WTC11 (cell line): ENCODE results near the gene FGF14. TPM values are rescaled to one million over a fixed set of nuclear protein-coding genes. Genes with fewer than 3 reads are reported as not detected.

Source experiments
- ATAC-seq: fragments of 200-7000 bp; cut with Tn5 transposase; 2 replicates; pipeline ENCODE4 v1.10.0; 2021; ENCODE audit warnings: mild to moderate bottlenecking, moderate library complexity
- CTCF ChIA-PET: fragments of 300-600 bp; sonication (Branson Sonifier 250); formaldehyde crosslinking; loops from one replicate; lab custom pipeline; 2021; ENCODE audit warnings: antibody characterized with exemption; lab: Charles Lee
- POLR2A ChIA-PET: fragments of 350-600 bp; sonication (Branson Sonifier 250); formaldehyde crosslinking; loops from one replicate; lab custom pipeline; 2021; ENCODE audit warnings: antibody characterized with exemption; lab: Charles Lee
- DNase-seq: peaks from one replicate; pipeline ENCODE4 v3.0.0; 2021; ENCODE audit warnings: low spot score
- H3K27ac Mint-ChIP-seq: 2 replicates; pipeline ENCODE4 v1.8.0; 2021; ENCODE audit warnings: mixed read lengths
- H3K27me3 Mint-ChIP-seq: 2 replicates; pipeline ENCODE4 v1.8.0; 2021; ENCODE audit warnings: low read depth, mild to moderate bottlenecking, moderate library complexity, mixed read lengths
- H3K36me3 Mint-ChIP-seq: 2 replicates; pipeline ENCODE4 v1.8.0; 2021; ENCODE audit warnings: mixed read lengths
- H3K4me1 Mint-ChIP-seq: 2 replicates; pipeline ENCODE4 v1.8.0; 2022; ENCODE audit warnings: mixed read lengths
- H3K4me3 Mint-ChIP-seq: 2 replicates; pipeline ENCODE4 v1.8.0; 2021; ENCODE audit warnings: mild to moderate bottlenecking, moderate library complexity, mixed read lengths
- H3K9me3 Mint-ChIP-seq: 2 replicates; pipeline ENCODE4 v1.8.0; 2021; ENCODE audit warnings: mixed read lengths
- ATF3 ChIP-seq: sonication (generic); formaldehyde crosslinking; conservative IDR thresholded peaks from 2 replicates; pipeline ENCODE4 v1.8.1; 2022; ENCODE audit warnings: mild to moderate bottlenecking, missing genetic modification reagents
- CDX4 ChIP-seq: fragments of 250-450 bp; sonication (Bioruptor Pico); IDR thresholded peaks from 2 replicates; pipeline ENCODE4 v1.9.0; 2021; ENCODE audit warnings: moderate library complexity, mild to moderate bottlenecking, inconsistent platforms, borderline replicate concordance
- CREM ChIP-seq: sonication (generic); formaldehyde crosslinking; IDR thresholded peaks from 2 replicates; pipeline ENCODE4 v1.8.1; 2022; ENCODE audit warnings: mild to moderate bottlenecking, missing genetic modification reagents, moderate library complexity
- CTCF ChIP-seq: fragments of 200-600 bp; IDR thresholded peaks from 2 replicates; pipeline ENCODE4 v1.8.0; 2022; ENCODE audit warnings: antibody characterized with exemption
- E2F4 ChIP-seq: sonication (generic); formaldehyde crosslinking; IDR thresholded peaks from 2 replicates; pipeline ENCODE4 v1.8.1; 2022; ENCODE audit warnings: low read depth, mild to moderate bottlenecking, moderate library complexity, missing genetic modification reagents, borderline replicate concordance
- ELF4 ChIP-seq: sonication (generic); formaldehyde crosslinking; IDR thresholded peaks from 2 replicates; pipeline ENCODE4 v1.8.1; 2022; ENCODE audit warnings: low read depth, mild to moderate bottlenecking, moderate library complexity, missing genetic modification reagents
- EMX1 ChIP-seq: fragments of 250-450 bp; sonication (Bioruptor Pico); IDR thresholded peaks from 2 replicates; pipeline ENCODE4 v1.8.0; 2021; ENCODE audit warnings: mild to moderate bottlenecking
- ERG ChIP-seq: fragments of 250-450 bp; sonication (Bioruptor Pico); IDR thresholded peaks from 2 replicates; pipeline ENCODE4 v1.8.0; 2021; ENCODE audit warnings: mild to moderate bottlenecking
- ETV6 ChIP-seq: sonication (generic); formaldehyde crosslinking; IDR thresholded peaks from 2 replicates; pipeline ENCODE4 v1.8.1; 2022; ENCODE audit warnings: mild to moderate bottlenecking, missing genetic modification reagents
- FOXP1 ChIP-seq: sonication (generic); formaldehyde crosslinking; IDR thresholded peaks from 2 replicates; pipeline ENCODE4 v1.8.0; 2022; ENCODE audit warnings: missing genetic modification reagents, mild to moderate bottlenecking, moderate library complexity, borderline replicate concordance
- IRF1 ChIP-seq: sonication (generic); formaldehyde crosslinking; IDR thresholded peaks from 2 replicates; pipeline ENCODE4 v1.8.0; 2023; ENCODE audit warnings: missing genetic modification reagents
- JAZF1 ChIP-seq: fragments of 250-450 bp; sonication (Bioruptor Pico); IDR thresholded peaks from 2 replicates; pipeline ENCODE4 v1.9.0; 2021; ENCODE audit warnings: moderate library complexity, mild to moderate bottlenecking, inconsistent platforms
- KAT7 ChIP-seq: sonication (generic); formaldehyde crosslinking; IDR thresholded peaks from 2 replicates; pipeline ENCODE4 v1.8.1; 2023; ENCODE audit warnings: missing genetic modification reagents, mild to moderate bottlenecking, borderline replicate concordance
- NR3C1 ChIP-seq: sonication (generic); formaldehyde crosslinking; conservative IDR thresholded peaks from 2 replicates; pipeline ENCODE4 v1.8.1; 2023; ENCODE audit warnings: low read depth, mild to moderate bottlenecking, missing genetic modification reagents
- OVOL2 ChIP-seq: fragments of 250-450 bp; sonication (Bioruptor Pico); IDR thresholded peaks from 2 replicates; pipeline ENCODE4 v1.9.0; 2021; ENCODE audit warnings: mild to moderate bottlenecking, borderline replicate concordance
- RELA ChIP-seq: sonication (generic); formaldehyde crosslinking; IDR thresholded peaks from 2 replicates; pipeline ENCODE4 v1.8.1; 2022; ENCODE audit warnings: missing genetic modification reagents, mild to moderate bottlenecking, borderline replicate concordance
- TCF7 ChIP-seq: sonication (generic); formaldehyde crosslinking; IDR thresholded peaks from 2 replicates; pipeline ENCODE4 v1.8.0; 2022; ENCODE audit warnings: mild to moderate bottlenecking, low read depth, missing genetic modification reagents, moderate library complexity
- USF1 ChIP-seq: sonication (generic); formaldehyde crosslinking; IDR thresholded peaks from 2 replicates; pipeline ENCODE4 v1.8.0; 2022; ENCODE audit warnings: mild to moderate bottlenecking, missing genetic modification reagents
- ZMAT4 ChIP-seq: fragments of 250-450 bp; sonication (Bioruptor Pico); IDR thresholded peaks from 2 replicates; pipeline ENCODE4 v1.9.0; 2021; ENCODE audit warnings: mild to moderate bottlenecking
- ZNF317 ChIP-seq: sonication (generic); formaldehyde crosslinking; IDR thresholded peaks from 2 replicates; pipeline ENCODE4 v1.8.1; 2023; ENCODE audit warnings: low read depth, mild to moderate bottlenecking, moderate library complexity, missing genetic modification reagents, borderline replicate concordance
- ZNF423 ChIP-seq: fragments of 250-450 bp; sonication (Bioruptor Pico); IDR thresholded peaks from 2 replicates; pipeline ENCODE4 v2.1.2; 2022; ENCODE audit warnings: mild to moderate bottlenecking, moderate library complexity
- ZNF425 ChIP-seq: fragments of 250-450 bp; sonication (Bioruptor Pico); conservative IDR thresholded peaks from 2 replicates; pipeline ENCODE4 v1.9.0; 2021; ENCODE audit warnings: mild to moderate bottlenecking
- ZSCAN18 ChIP-seq: fragments of 250-450 bp; sonication (Bioruptor Pico); IDR thresholded peaks from 2 replicates; pipeline ENCODE4 v2.1.2; 2022; ENCODE audit warnings: mild to moderate bottlenecking, moderate library complexity
- total RNA-seq: library from RNA; stranded (reverse); gene quantifications from 3 replicates; pipeline ENCODE4 v1.2.3, GENCODE V29; 2021

FGF14 gene
- total RNA-seq, 1 experiment from 2014 or later = 0.28 TPM

GRCh38 chr13:102369302-102369701 is 32.5 kb downstream of the FGF14 start (continued):
- no peak for TF ChIP-seq JAZF1 (CRISPR knock-in tag)
- TF ChIP-seq ZNF317 = no peak
- TF ChIP-seq CTCF = no peak
- no peak for TF ChIP-seq IRF1

- POLR2A ChIA-PET = no interaction called here
- Mint-ChIP-seq H3K27ac (no peak overlapping the region), H3K4me3 (no peak overlapping the region), H3K27me3 (no peaks in the 10 kb centered on the region), H3K9me3 (no peaks in the 10 kb centered on the region), H3K36me3 (no peaks in the 10 kb centered on the region), H3K4me1 (no peaks in the 10 kb centered on the region)
- TF ChIP-seq ERG (CRISPR knock-in tag) (no peak), ZNF425 (CRISPR knock-in tag) (no peak), ZNF423 (CRISPR knock-in tag) (no peak), TCF7 (CRISPR knock-in tag) (no peak), ETV6 (no peak), ZNF317 (no peak), OVOL2 (CRISPR knock-in tag) (no peak), ZMAT4 (CRISPR knock-in tag) (no peak), NR3C1 (no peak)
- DNase-seq (no peak), ATAC-seq (no peak)
- CTCF ChIA-PET = no interaction called here
Observed at GRCh38 chr13:102367836-102368235, 34.0 kb downstream of the FGF14 start.

- Mint-ChIP-seq H3K4me3 (no peak overlapping the region), H3K4me1 (no peaks in the 10 kb centered on the region), H3K9me3 (no peaks in the 10 kb centered on the region), H3K36me3 (no peaks in the 10 kb centered on the region), H3K27ac (no peak overlapping the region), H3K27me3 (no peaks in the 10 kb centered on the region)
- ATAC-seq = no peak
- ChIA-PET POLR2A (no interaction called here), CTCF (no interaction called here)
- DNase-seq = no peak
- TF ChIP-seq OVOL2 (CRISPR knock-in tag) = no peak
- TF ChIP-seq E2F4 (CRISPR knock-in tag) = no peak
- no peak for TF ChIP-seq RELA
- no peak for TF ChIP-seq ELF4
- TF ChIP-seq CDX4 (CRISPR knock-in tag) = no peak
- no peak for TF ChIP-seq KAT7 (CRISPR knock-in tag)
- no peak for TF ChIP-seq USF1 (CRISPR knock-in tag)
- no peak for TF ChIP-seq ZSCAN18 (CRISPR knock-in tag)
- no peak for TF ChIP-seq CREM (CRISPR knock-in tag)
- TF ChIP-seq EMX1 = no peak
- no peak for TF ChIP-seq FOXP1 (CRISPR knock-in tag)
- no peak for TF ChIP-seq ATF3 (CRISPR knock-in tag)
Observed at GRCh38 chr13:102361113-102361512, 40.7 kb downstream of the FGF14 start.
